HG02970 (cell line): ENCODE results near the gene THAP11.
"Not testable (repeated sequence)": the region's sequence is repeated elsewhere in the genome, so short reads cannot be mapped to it uniquely, and the experiment has no call there.

Source experiments
- ATAC-seq: cut with Tn5 transposase; IDR thresholded peaks from one replicate; pipeline ENCODE4 v1.9.1; 2021; ENCODE audit warnings: mild to moderate bottlenecking, moderate library complexity, moderate number of reproducible peaks; ENCODE audit not compliant: unreplicated experiment, low FRiP score

The THAP11 gene

GRCh38 chr16:67833415-67834241 is 8.5 kb upstream of the THAP11 start:
- ATAC-seq = peak; percentile 90

GRCh38 chr16:67834242-67834614 is 7.9 kb upstream of the THAP11 start:
- no peak for ATAC-seq

GRCh38 chr16:67837190-67837589 is 4.9 kb upstream of the THAP11 start:
- not testable (repeated sequence) for ATAC-seq

GRCh38 chr16:67837811-67838210 is 4.3 kb upstream of the THAP11 start:
- ATAC-seq = no peak

- ATAC-seq = no peak
Observed at GRCh38 chr16:67841198-67841815, 813 bp upstream of the THAP11 start.

- peak; percentile 1 for ATAC-seq
Observed at GRCh38 chr16:67842509-67843342, 606 bp downstream of the THAP11 start.

- no peak for ATAC-seq
Observed at GRCh38 chr16:67843343-67843765, 1.2 kb downstream of the THAP11 start.

GRCh38 chr16:67844497-67844896 is 2.4 kb downstream of the THAP11 start:
- no peak for ATAC-seq

GRCh38 chr16:67845291-67846062 is 3.4 kb downstream of the THAP11 start:
- ATAC-seq = no peak

- ATAC-seq = no peak
Observed at GRCh38 chr16:67846063-67846319, 3.9 kb downstream of the THAP11 start.

- peak; percentile 56 for ATAC-seq
Observed at GRCh38 chr16:67846320-67847063, 4.4 kb downstream of the THAP11 start, which contains the start of gene NUTF2. Gene NUTF2 (plus strand): TSS chr16:67846933. CDS start chr16:67865131, 18,198 bp downstream.

GRCh38 chr16:67847064-67847861 is 5.1 kb downstream of the THAP11 start, which contains the start of gene CENPT:
Gene CENPT (minus strand): TSS chr16:67847693. CDS start chr16:67833859, 13,834 bp downstream.
- ATAC-seq = peak; percentile 31

- no peak for ATAC-seq
Observed at GRCh38 chr16:67848118-67848517, 6.0 kb downstream of the THAP11 start.

- no peak for ATAC-seq
Observed at GRCh38 chr16:67853670-67854069, 11.6 kb downstream of the THAP11 start.

- ATAC-seq = no peak
Observed at GRCh38 chr16:67855789-67856188, 13.7 kb downstream of the THAP11 start.

- ATAC-seq = no peak
Observed at GRCh38 chr16:67856927-67857546, 14.9 kb downstream of the THAP11 start.

- no peak for ATAC-seq
Observed at GRCh38 chr16:67857547-67858233, 15.6 kb downstream of the THAP11 start.

- ATAC-seq = no peak
Observed at GRCh38 chr16:67858500-67858899, 16.4 kb downstream of the THAP11 start.
